NOMO-1 treated with dmso at 0.1 percent for 144 hours (cell line): Measurements from ENCODE around the gene CDKN1A.
"Not testable (repeated sequence)": the region's sequence is repeated elsewhere in the genome, so short reads cannot be mapped to it uniquely, and the experiment has no call there.

Experiments
- DNase-seq: peaks from one replicate; lab custom pipeline; 2025; ENCODE audit not compliant: unreplicated experiment; lab: John Stamatoyannopoulos, UW

CDKN1A gene

GRCh38 chr6:36678488-36679042, at the start of gene CDKN1A:
TSS of gene CDKN1A (plus strand) at chr6:36678714. CDS start at chr6:36684102, 5,388 bp downstream.
- peak; percentile 82 for DNase-seq

- no peak for DNase-seq
These were observed 48.7 kb upstream of the CDKN1A start for GRCh38 chr6:36629784-36630183.

GRCh38 chr6:36631326-36632011, 47.0 kb upstream of the CDKN1A start:
- DNase-seq: no peak

- no peak for DNase-seq
These were observed 45.1 kb upstream of the CDKN1A start for GRCh38 chr6:36633370-36633769.

- DNase-seq: no peak
These were observed 44.6 kb upstream of the CDKN1A start for GRCh38 chr6:36633915-36634314.

GRCh38 chr6:36634317-36635108, 44.0 kb upstream of the CDKN1A start:
- no peak for DNase-seq

GRCh38 chr6:36636283-36636682, 42.2 kb upstream of the CDKN1A start:
- DNase-seq: no peak

- DNase-seq: no peak
These were observed 41.7 kb upstream of the CDKN1A start for GRCh38 chr6:36636687-36637418.

GRCh38 chr6:36638579-36638978, 39.9 kb upstream of the CDKN1A start:
- DNase-seq: no peak

- no peak for DNase-seq
These were observed 39.2 kb upstream of the CDKN1A start for GRCh38 chr6:36639171-36639808.

- DNase-seq: no peak
These were observed 37.0 kb upstream of the CDKN1A start for GRCh38 chr6:36641543-36641942.

GRCh38 chr6:36642913-36643817, 35.3 kb upstream of the CDKN1A start:
- no peak for DNase-seq

GRCh38 chr6:36643977-36644376, 34.5 kb upstream of the CDKN1A start:
- no peak for DNase-seq

GRCh38 chr6:36649086-36649485, 29.4 kb upstream of the CDKN1A start:
- no peak for DNase-seq

GRCh38 chr6:36649701-36650484, 28.6 kb upstream of the CDKN1A start:
- peak; percentile 33 for DNase-seq

- peak; percentile 85 for DNase-seq
These were observed 27.6 kb upstream of the CDKN1A start for GRCh38 chr6:36650848-36651478.

GRCh38 chr6:36651659-36652379, 26.7 kb upstream of the CDKN1A start:
- DNase-seq: no peak

- not testable (repeated sequence) for DNase-seq
These were observed 24.0 kb upstream of the CDKN1A start for GRCh38 chr6:36654469-36654868.
